Dermis blood vessel endothelial cell (primary cell): ENCODE data around the gene ATP1B4. TPM values are rescaled to one million over a fixed set of nuclear protein-coding genes. Genes with fewer than 3 reads are reported as not detected.

Experiments
- DNase-seq: peaks from one replicate; pipeline ENCODE4 v3.0.0; 2010
- total RNA-seq: library from RNA; depleted of rRNA; stranded (reverse); fragments of >200 nt; gene quantifications from 2 replicates; pipeline ENCODE4 v1.2.3, GENCODE V29; 2014

Gene ATP1B4
- total RNA-seq, 1 donor from 2014 or later: not detected

- no peak for DNase-seq
Measured at GRCh38 chrX:120377715-120378114, 15.8 kb downstream of the ATP1B4 start.

DNA sequence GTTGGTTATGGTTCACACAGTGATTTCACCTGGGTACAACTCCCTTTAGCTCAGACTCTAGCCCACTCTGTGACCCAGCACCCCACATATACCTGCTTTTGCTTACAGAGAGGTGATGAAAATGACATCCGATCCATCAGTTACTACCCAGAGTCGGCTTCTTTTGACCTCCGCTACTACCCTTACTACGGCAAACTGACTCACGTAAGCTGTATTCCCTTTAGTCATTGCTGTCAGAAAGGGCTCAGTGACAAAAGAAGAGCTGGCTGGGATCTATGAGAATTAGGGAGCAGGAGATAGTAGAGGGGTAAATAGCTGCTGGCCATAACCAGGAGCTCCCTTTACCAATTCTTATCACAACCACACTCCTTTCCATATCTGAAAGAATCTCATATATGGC is 16.7 kb downstream of the ATP1B4 start:
- DNase-seq: no peak

GRCh38 chrX:120379937-120380681 is 18.2 kb downstream of the ATP1B4 start:
- DNase-seq: no peak

- peak; percentile 23 for DNase-seq
Measured at GRCh38 chrX:120380699-120381098, 18.8 kb downstream of the ATP1B4 start.

- DNase-seq: no peak
Measured at GRCh38 chrX:120401301-120401700, 39.4 kb downstream of the ATP1B4 start.

GRCh38 chrX:120402369-120402768 is 40.5 kb downstream of the ATP1B4 start:
- DNase-seq: no peak

- DNase-seq: no peak
Measured at GRCh38 chrX:120406638-120407037, 44.7 kb downstream of the ATP1B4 start.

DNA sequence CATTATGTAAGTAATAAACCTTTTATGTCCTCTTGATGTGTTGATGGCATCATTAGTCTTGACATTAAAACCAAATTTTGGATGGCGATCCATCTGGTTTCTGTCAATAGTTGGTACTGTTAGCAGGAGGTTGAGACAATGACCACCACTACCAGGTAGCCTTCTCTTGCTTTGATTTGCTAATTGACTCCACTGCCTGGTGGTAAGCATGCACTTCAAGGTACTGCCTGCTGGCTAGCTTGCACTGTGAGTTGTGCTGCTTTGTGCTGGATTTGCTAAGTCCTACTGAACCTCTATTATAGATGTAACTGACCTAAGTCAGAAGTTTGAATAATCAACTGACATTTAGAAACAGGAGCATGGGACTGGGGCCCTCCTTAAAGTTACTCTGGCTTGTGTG is 46.3 kb downstream of the ATP1B4 start:
- no peak for DNase-seq

DNA sequence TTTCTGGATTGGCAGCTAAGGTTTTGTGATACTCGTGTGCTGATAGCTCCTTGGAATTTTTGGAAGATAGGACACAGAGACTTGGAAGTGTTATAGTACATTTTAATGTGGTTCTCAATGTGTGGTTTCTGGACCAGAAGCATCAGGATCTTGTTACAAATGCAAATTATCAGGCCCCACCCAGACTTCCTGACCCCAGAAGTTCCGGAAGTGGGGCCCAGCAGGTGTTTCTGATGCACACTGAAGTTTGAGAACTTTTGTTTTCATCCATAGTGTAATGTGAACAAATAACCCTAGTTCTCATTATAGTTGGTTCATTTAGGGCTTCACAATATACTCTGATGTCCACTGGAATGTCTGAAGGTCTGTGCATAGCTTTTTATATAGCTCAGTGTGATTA is 57.6 kb downstream of the ATP1B4 start:
- DNase-seq: no peak

DNA sequence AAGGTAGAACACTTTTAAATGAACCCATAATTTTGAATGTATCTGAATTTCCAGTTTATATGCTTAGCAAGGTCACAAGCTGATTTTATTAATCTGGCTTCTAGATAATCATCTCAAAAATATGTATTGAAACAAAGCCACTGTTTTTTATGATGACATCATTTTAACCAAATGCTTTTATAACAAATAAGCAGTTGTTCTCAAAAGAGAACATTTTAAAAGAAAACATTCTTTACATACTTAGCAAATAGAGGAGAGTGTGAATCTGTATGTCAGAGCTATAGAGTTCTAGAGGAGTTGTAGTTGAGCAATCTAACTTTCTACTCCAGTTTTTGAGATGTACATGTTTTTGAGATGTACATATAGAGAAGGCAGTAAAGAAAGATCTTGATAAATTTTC is 64.7 kb downstream of the ATP1B4 start:
- no peak for DNase-seq

DNA sequence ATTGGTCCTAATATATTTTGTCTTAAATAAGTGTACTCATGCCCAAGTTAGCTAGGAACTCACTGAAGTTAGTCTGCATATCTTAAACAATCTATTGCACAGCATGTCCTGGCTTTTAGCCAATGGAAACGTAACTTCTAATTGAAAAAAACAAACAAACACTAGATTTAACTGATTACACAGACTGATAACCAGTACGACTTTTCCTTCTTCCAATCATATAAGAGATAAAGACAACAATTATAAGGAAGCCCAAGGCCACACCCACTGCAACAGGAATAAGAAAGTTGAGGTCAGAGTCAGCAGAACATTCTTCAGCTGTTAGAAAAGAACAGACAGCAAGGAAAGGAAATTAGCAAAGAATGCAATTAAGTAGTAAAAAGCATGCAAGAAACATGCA is 66.4 kb downstream of the ATP1B4 start:
- peak; percentile 42 for DNase-seq

DNA sequence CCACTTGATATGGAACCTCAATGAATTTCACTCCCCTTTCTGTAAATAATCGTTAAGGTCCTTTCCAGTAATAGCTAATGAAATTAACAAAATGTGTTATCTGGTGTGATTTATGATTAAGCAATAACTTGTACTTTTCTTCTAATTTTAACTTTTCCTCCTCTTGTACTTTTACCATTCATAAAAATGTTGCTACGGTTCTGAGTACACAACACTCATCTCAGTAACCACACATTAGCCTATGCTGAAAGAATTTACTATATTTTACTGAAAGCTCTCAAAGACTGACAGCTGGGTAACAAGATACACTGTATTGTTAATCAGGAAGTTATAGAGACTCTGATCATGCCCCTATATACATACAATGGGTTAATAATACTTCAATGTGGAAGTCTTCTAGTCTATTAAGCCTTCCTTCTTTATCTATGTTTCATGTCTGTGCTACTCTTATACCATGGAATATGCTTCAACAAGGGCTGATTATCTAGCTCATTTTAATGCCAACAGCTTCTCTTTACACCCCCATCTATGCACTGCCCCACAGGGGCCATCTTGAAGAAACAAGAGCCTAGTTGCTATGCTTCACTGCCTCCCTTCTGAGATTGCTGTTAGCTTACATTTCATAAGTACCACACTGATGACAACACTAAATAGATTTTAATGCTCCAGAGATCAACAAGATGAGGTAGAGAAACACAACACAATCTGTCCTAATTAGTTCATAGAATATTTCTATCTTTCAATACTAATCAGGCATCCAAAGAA is 68.1 kb downstream of the ATP1B4 start:
- no peak for DNase-seq

Other genes starting within 250 kb of the ATP1B4 start
- not detected in 2 replicates for gene RHOXF1, start 246.2 kb upstream of the ATP1B4 start, total RNA-seq
- not detected in 2 replicates for gene RHOXF2, start 203.5 kb upstream of the ATP1B4 start, total RNA-seq
- gene ZBTB33, start 111.3 kb upstream of the ATP1B4 start, total RNA-seq: 14.5 and 17.1 TPM in 2 replicates
- gene TMEM255A, start 50.6 kb upstream of the ATP1B4 start, total RNA-seq: not detected in 2 replicates
- 125 and 139 TPM in 2 replicates for gene LAMP2, start 107.2 kb downstream of the ATP1B4 start, total RNA-seq
- gene CUL4B, start 198.9 kb downstream of the ATP1B4 start, total RNA-seq: 39.3 and 92.6 TPM in 2 replicates
- gene MCTS1, start 242.0 kb downstream of the ATP1B4 start, total RNA-seq: 34.7 and 36.9 TPM in 2 replicates